Neural progenitor cell (in vitro differentiated cells): ENCODE measurements around the gene STK11IP.

Source experiments
- EZH2 ChIP-seq: fragments of 200-600 bp; sonication (generic); IDR thresholded peaks from 2 replicates; pipeline ENCODE4 v1.6.1; 2017; ENCODE audit warnings: antibody characterized with exemption, mild to moderate bottlenecking, moderate library complexity
- EZH2phosphoT487 ChIP-seq: fragments of 200-600 bp; sonication (generic); IDR thresholded peaks from 2 replicates; pipeline ENCODE4 v1.6.1; 2017; ENCODE audit warnings: antibody characterized with exemption
- TF ChIP-seq, protein P1 (sequence below): fragments of 200-600 bp; sonication (generic); IDR thresholded peaks from 2 replicates; pipeline ENCODE4 v1.5.1; 2017; ENCODE audit warnings: antibody characterized with exemption, mild to moderate bottlenecking

DNA sequence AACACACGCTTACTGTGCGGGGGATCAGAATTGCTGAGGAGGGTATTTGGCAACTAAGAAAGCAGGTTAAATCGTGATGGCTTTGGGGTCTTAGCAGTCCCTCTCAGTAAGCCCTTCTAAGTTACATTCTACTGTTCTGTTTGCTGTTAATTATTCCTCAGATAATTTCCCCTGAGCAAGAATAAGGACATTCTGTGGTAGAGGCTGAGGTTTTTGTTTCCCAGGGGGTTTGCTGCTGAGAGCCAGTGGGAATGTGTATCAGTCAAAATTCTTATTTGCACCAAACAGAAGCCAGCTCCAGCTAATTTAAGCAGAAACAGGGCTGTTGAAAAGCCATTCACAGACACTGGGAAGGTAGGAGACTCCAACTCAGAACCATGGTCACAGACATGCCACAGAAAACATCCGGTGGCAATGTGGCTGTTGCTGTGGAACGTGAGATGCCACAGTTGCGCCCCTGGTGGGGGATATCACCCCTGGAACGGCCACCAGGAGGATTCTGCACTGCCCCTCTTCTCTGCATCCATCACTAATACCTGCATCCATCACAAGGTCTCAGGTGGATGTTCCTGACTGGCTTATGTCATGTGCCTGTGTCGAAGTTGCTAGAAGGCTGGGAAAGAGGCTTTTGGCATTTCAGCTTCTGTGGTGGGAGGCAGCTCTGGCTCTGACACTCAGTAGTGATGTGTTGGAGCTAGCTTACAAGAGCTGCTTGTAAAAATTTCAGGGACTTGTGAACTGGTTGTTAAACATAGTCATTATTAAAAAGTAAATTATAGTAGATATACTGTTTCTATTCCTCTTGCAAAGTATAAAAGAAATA lies 53.0 kb downstream of the STK11IP start:
- TF ChIP-seq, protein P1, sequence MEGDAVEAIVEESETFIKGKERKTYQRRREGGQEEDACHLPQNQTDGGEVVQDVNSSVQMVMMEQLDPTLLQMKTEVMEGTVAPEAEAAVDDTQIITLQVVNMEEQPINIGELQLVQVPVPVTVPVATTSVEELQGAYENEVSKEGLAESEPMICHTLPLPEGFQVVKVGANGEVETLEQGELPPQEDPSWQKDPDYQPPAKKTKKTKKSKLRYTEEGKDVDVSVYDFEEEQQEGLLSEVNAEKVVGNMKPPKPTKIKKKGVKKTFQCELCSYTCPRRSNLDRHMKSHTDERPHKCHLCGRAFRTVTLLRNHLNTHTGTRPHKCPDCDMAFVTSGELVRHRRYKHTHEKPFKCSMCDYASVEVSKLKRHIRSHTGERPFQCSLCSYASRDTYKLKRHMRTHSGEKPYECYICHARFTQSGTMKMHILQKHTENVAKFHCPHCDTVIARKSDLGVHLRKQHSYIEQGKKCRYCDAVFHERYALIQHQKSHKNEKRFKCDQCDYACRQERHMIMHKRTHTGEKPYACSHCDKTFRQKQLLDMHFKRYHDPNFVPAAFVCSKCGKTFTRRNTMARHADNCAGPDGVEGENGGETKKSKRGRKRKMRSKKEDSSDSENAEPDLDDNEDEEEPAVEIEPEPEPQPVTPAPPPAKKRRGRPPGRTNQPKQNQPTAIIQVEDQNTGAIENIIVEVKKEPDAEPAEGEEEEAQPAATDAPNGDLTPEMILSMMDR: no peak
- TF ChIP-seq EZH2 (no peak), EZH2phosphoT487 (no peak)
